NT2/D1 (cell line): ENCODE results near the gene KLHL3.

Experiments used
- DNase-seq: peaks from one replicate; pipeline ENCODE4 v3.0.0-alpha.2; 2011; ENCODE audit warnings: low read depth, low spot score
- H3K27me3 ChIP-seq: 2 replicates; pipeline ENCODE4 v1.6.0; 2011; ENCODE audit warnings: mild to moderate bottlenecking; ENCODE audit not compliant: insufficient read length, insufficient read depth
- H3K36me3 ChIP-seq: 2 replicates; pipeline ENCODE4 v1.6.1; 2011; ENCODE audit warnings: mild to moderate bottlenecking, low read length, mixed read lengths; ENCODE audit not compliant: insufficient read depth, insufficient read length
- H3K4me1 ChIP-seq: 2 replicates; pipeline ENCODE4 v1.5.1; 2011; ENCODE audit not compliant: insufficient read depth, insufficient read length
- H3K4me3 ChIP-seq: 2 replicates; pipeline ENCODE4 v1.5.1; 2011; ENCODE audit warnings: low read depth; ENCODE audit not compliant: insufficient read length
- H3K9ac ChIP-seq: 2 replicates; pipeline ENCODE4 v1.6.0; 2011; ENCODE audit warnings: low read depth; ENCODE audit not compliant: insufficient read length
- H3K9me3 ChIP-seq: 2 replicates; pipeline ENCODE4 v1.5.1; 2011; ENCODE audit warnings: mild to moderate bottlenecking, low read length; ENCODE audit not compliant: insufficient read depth
- SUZ12 ChIP-seq: IDR thresholded peaks from 2 replicates; pipeline ENCODE4 v1.6.1; 2011; ENCODE audit not compliant: insufficient read length, insufficient read depth; ENCODE audit errors: extremely low read depth
- YY1 ChIP-seq: IDR thresholded peaks from 2 replicates; pipeline ENCODE4 v1.6.1; 2011; ENCODE audit not compliant: insufficient read length, insufficient read depth
- ZNF274 ChIP-seq: IDR thresholded peaks from 2 replicates; pipeline ENCODE4 v1.6.1; 2011; ENCODE audit warnings: mild to moderate bottlenecking, low read depth, low read length

The KLHL3 gene

GRCh38 chr5:137679195-137679594 is 56.7 kb downstream of the KLHL3 start:
- no peaks in the 10 kb centered on the region for H3K4me1 ChIP-seq
- no peaks in the 10 kb centered on the region for H3K36me3 ChIP-seq
- no peak for TF ChIP-seq YY1
- no peak for TF ChIP-seq ZNF274
- no peak for TF ChIP-seq SUZ12

GRCh38 chr5:137672881-137673280 is 63.0 kb downstream of the KLHL3 start:
- no peaks in the 10 kb centered on the region for H3K4me1 ChIP-seq
- no peaks in the 10 kb centered on the region for H3K9me3 ChIP-seq
- no peak overlapping the region for H3K9ac ChIP-seq
- TF ChIP-seq ZNF274: no peak
- TF ChIP-seq SUZ12: no peak
- TF ChIP-seq YY1: no peak
- peaks cover 4% of the 10 kb centered on the region for H3K36me3 ChIP-seq
- no peak for DNase-seq
- H3K4me3 ChIP-seq: no peak overlapping the region
- no peaks in the 10 kb centered on the region for H3K27me3 ChIP-seq

More at GRCh38 chr5:137679195-137679594, 56.7 kb downstream of the KLHL3 start:
- Histone ChIP-seq H3K4me3 (no peak overlapping the region), H3K9me3 (no peaks in the 10 kb centered on the region), H3K9ac (no peak overlapping the region), H3K27me3 (no peaks in the 10 kb centered on the region)
- DNase-seq: no peak

GRCh38 chr5:137672001-137672400 is 63.9 kb downstream of the KLHL3 start:
- H3K4me3 ChIP-seq: no peak overlapping the region
- H3K27me3 ChIP-seq: no peaks in the 10 kb centered on the region
- TF ChIP-seq SUZ12: no peak
- no peak for TF ChIP-seq ZNF274
- TF ChIP-seq YY1: no peak
- no peaks in the 10 kb centered on the region for H3K4me1 ChIP-seq
- no peaks in the 10 kb centered on the region for H3K9me3 ChIP-seq
- no peak for DNase-seq
- H3K9ac ChIP-seq: no peak overlapping the region
- peaks cover 4% of the 10 kb centered on the region for H3K36me3 ChIP-seq

GRCh38 chr5:137669811-137670210 is 66.1 kb downstream of the KLHL3 start:
- DNase-seq: no peak
- Histone ChIP-seq H3K9me3 (no peaks in the 10 kb centered on the region), H3K4me3 (no peak overlapping the region), H3K36me3 (peaks cover 4% of the 10 kb centered on the region), H3K27me3 (no peaks in the 10 kb centered on the region), H3K9ac (no peak overlapping the region), H3K4me1 (no peaks in the 10 kb centered on the region)
- TF ChIP-seq YY1 (no peak), SUZ12 (no peak), ZNF274 (no peak)

- TF ChIP-seq YY1 (no peak), SUZ12 (no peak), ZNF274 (no peak)
- DNase-seq: no peak
- Histone ChIP-seq H3K4me3 (no peak overlapping the region), H3K4me1 (no peaks in the 10 kb centered on the region), H3K9ac (no peak overlapping the region), H3K9me3 (no peaks in the 10 kb centered on the region), H3K36me3 (peaks cover 4% of the 10 kb centered on the region), H3K27me3 (no peaks in the 10 kb centered on the region)
Observed at GRCh38 chr5:137668637-137669036, 67.3 kb downstream of the KLHL3 start.

GRCh38 chr5:137667341-137667740 is 68.5 kb downstream of the KLHL3 start:
- Histone ChIP-seq H3K4me3 (no peak overlapping the region), H3K36me3 (peaks cover 4% of the 10 kb centered on the region), H3K27me3 (no peaks in the 10 kb centered on the region), H3K9ac (no peak overlapping the region), H3K9me3 (no peaks in the 10 kb centered on the region), H3K4me1 (no peaks in the 10 kb centered on the region)
- TF ChIP-seq ZNF274 (no peak), SUZ12 (no peak), YY1 (no peak)
- DNase-seq: no peak

GRCh38 chr5:137666901-137667300 is 69.0 kb downstream of the KLHL3 start:
- H3K4me3 ChIP-seq: no peak overlapping the region
- H3K36me3 ChIP-seq: peaks cover 1% of the 10 kb centered on the region
- DNase-seq: no peak
- no peaks in the 10 kb centered on the region for H3K27me3 ChIP-seq
- H3K9me3 ChIP-seq: no peaks in the 10 kb centered on the region
- TF ChIP-seq ZNF274: no peak
- TF ChIP-seq YY1: no peak
- no peak for TF ChIP-seq SUZ12
- H3K9ac ChIP-seq: no peak overlapping the region
- no peaks in the 10 kb centered on the region for H3K4me1 ChIP-seq
